ENCODE measurements around the gene TFEB.

The TFEB gene

GRCh38 chr6:41721414-41721813 is 14.0 kb downstream of the TFEB start:
- DNase-seq, result no peak

GRCh38 chr6:41720783-41721182 is 14.6 kb downstream of the TFEB start:
- DNase-seq, result no peak

GRCh38 chr6:41720262-41720620 is 15.2 kb downstream of the TFEB start:
- DNase-seq, result no peak

- DNase-seq, result no peak
These were observed 15.8 kb downstream of the TFEB start for GRCh38 chr6:41719436-41720261.

- DNase-seq, result no peak
These were observed 16.6 kb downstream of the TFEB start for GRCh38 chr6:41718828-41719227.

GRCh38 chr6:41717392-41717736 is 18.0 kb downstream of the TFEB start:
- no peak for DNase-seq

- no peak for DNase-seq
These were observed 18.7 kb downstream of the TFEB start for GRCh38 chr6:41716516-41717391.

GRCh38 chr6:41715795-41716515 is 19.5 kb downstream of the TFEB start:
- DNase-seq, result no peak

- no peak for DNase-seq
These were observed 20.7 kb downstream of the TFEB start for GRCh38 chr6:41714556-41715273.

GRCh38 chr6:41713650-41714291 is 21.6 kb downstream of the TFEB start:
- DNase-seq, result no peak

GRCh38 chr6:41713159-41713649 is 22.2 kb downstream of the TFEB start:
- peak; percentile 9 for DNase-seq

GRCh38 chr6:41712651-41713103 is 22.7 kb downstream of the TFEB start:
- DNase-seq, result peak; percentile 7

- no peak for DNase-seq
These were observed 23.9 kb downstream of the TFEB start for GRCh38 chr6:41711323-41712038.

- no peak for DNase-seq
These were observed 26.0 kb downstream of the TFEB start for GRCh38 chr6:41709375-41709774.

GRCh38 chr6:41708856-41709255 is 26.6 kb downstream of the TFEB start:
- DNase-seq, result no peak

- DNase-seq, result no peak
These were observed 27.7 kb downstream of the TFEB start for GRCh38 chr6:41707565-41708200.

- no peak for DNase-seq
These were observed 28.4 kb downstream of the TFEB start for GRCh38 chr6:41706876-41707564.

- peak; percentile 20 for DNase-seq
These were observed 29.2 kb downstream of the TFEB start for GRCh38 chr6:41705996-41706835.

GRCh38 chr6:41705311-41705995 is 30.0 kb downstream of the TFEB start:
- no peak for DNase-seq
